Brain pericyte (primary cell): ENCODE results near the gene EMILIN1.
"Not testable (repeated sequence)": the region's sequence is repeated elsewhere in the genome, so short reads cannot be mapped to it uniquely, and the experiment has no call there.

Source experiments
- DNase-seq: peaks from one replicate; pipeline ENCODE4 v3.0.0-alpha.2; 2012; ENCODE audit warnings: low read depth, low spot score

EMILIN1 gene

DNA sequence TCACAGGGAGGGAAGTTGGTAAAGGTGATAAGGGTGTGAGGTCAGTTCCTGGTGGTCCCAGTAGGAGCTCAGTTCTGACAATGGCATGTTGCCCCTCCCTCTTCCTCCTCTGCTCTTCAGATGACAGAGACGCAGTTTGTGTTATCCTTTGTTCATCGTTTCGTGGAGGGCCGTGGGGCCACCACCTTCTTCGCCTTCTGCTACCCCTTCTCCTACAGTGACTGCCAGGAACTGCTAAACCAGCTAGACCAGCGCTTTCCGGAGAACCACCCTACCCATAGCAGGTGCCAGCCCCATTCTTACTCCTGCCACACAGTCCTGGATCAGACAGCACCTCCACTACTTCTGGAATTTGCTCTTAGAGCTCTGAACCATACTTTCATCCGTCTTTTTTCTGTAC, 24.6 kb upstream of the EMILIN1 start:
- no peak for DNase-seq

DNA sequence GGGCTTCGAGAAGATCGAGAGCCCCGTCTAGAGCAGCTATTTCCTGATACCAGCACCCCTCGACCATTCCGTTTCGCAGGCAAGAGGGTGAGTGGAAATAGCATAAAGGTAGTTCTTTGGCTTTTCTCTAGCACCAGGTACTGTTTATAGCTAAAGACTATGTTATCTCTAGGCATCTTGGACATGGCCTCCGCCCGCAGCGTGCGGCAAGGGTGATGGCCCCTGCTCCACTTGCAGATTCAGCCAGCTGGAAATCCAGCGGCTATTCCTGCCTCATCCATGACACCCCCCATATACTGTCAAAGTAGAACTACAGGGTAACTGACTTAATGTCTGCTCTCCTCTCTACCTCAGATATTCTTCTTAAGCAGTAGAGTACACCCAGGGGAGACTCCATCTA, 23.7 kb upstream of the EMILIN1 start:
- DNase-seq = no peak

DNA sequence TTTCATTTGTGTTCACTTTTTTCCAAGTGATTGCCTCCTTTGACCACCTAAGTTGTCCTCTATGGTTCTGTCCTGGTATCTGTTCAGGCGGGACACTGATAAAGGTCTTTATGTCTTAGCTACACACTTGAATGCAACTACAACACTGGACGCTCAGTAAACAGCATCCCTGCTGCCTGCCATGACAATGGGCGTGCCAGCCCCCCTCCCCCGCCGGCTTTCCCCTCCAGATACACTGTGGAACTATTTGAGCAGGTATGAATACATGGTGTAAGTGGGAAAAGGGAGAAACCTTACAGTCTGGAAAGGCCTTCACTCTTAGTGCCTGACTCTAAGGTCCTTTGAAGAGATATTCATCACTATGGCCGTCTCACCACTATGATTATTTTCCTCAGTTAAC, 21.2 kb upstream of the EMILIN1 start:
- no peak for DNase-seq

DNA sequence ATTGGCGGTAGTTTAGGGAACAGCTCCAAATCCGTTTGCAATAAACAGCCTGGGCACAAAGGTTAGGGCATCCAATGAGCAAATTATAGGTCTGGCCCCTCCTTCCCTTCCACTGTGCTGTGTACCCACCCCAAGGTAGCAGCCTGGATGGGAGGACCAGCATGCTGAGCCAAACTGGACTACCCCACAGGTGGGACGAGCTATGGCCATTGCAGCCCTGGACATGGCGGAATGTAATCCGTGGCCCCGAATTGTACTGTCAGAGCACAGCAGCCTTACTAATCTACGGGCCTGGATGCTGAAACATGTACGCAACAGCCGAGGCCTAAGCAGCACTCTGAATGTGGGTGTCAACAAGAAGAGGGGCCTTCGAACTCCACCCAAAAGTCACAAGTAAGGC, 20.2 kb upstream of the EMILIN1 start:
- DNase-seq = no peak

DNA sequence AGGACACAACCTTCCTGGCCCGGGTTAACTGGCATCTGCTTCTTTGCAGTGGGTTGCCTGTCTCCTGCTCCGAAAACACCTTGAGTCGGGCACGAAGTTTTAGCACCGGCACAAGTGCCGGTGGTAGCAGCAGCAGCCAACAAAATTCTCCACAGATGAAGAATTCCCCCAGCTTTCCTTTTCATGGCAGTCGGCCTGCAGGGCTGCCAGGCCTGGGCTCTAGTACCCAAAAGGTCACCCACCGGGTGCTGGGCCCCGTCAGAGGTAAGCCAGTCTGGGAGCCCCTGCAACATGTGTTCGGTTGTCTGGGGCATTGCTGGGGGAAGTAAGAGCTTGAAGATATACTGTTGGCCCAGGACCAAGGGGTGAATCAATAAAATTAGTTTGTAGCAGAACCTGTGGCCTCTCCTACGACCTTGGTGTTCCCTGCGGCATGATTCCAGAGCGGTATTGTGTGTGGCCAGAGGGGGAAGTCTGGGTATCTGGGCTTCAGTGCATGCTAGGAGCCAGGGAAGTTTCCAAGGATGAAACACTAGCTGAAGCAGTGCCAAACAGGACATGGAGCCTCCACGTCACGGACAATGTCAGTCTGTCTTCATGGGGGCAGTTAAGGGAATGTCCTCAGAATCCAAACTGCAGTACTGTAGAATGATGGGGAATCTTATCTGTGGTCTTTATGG, 19.1 kb upstream of the EMILIN1 start:
- no peak for DNase-seq

DNA sequence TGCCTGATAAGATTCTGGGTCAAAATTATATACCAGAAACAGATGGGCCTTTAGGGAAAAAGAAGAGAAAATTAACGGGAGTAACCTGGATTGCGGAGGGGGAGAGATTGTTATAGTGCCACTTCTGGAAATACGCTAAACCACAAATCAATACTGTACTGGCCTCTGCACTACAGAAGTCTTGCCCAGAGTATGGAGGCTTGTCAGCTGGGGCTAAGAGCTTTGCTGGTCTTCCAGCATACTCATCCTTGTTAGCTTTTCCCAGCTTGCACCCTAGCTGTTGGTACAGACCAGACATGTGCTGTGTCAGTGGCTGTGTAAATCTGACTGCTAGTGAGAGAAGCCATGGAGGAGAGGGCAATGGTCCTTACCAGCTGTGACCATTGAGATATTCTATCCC, 18.1 kb upstream of the EMILIN1 start:
- no peak for DNase-seq

DNA sequence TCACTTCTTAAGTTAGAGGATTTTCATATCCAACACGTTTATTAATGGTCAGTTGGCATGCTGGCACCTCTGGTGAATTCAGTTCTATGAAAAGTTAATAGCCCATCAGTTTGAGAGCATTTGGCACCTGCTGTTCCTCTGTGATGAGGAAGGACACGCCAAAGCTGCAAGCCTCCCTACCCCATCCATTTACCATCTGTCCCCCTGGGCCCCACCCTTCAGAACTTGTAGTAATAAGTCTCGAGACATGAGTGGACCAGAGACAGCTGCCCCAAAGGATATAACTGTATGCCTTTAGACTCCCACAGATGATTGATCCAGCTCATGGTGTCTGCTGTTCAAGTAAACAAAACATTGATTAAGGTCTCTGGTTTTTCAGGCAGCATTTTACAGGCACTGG, 13.3 kb upstream of the EMILIN1 start:
- no peak for DNase-seq

DNA sequence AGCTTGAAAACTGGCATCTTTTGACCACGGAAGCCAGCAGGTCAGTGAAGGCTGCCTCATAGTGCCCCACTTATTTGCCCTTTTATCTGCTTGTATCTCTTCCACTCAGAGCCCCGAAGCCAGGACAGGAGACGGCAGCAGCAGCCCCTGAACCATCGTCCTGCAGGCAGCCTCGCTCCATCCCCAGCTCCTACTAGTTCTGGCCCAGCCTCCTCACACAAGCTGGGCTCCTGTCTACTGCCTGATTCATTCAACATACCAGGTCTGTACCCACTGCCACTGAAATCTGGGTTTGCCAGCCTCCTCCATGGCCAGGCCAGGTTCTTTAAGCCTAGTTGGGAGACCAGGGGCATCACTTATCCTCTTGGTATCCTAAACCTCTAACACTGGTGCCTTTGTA, 11.0 kb upstream of the EMILIN1 start:
- DNase-seq = no peak

DNA sequence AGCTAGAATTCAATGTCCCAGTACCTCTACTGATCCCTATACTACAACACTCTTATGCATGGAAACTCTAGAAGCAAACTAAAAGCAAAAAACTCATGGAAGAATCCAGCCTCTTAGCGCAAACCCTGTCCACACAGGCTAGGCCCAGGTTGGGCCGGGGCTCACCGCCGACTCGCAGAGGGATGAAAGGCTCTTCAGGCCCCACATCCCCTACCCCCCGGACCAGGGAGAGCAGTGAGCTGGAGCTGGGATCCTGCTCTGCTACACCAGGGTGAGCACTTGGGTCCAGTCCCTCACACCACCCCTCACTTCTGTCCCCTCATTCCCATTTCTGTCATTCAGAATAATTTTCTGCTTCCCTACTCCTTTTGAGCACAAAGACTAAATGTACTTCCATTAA, 9.0 kb upstream of the EMILIN1 start:
- DNase-seq = no peak

DNA sequence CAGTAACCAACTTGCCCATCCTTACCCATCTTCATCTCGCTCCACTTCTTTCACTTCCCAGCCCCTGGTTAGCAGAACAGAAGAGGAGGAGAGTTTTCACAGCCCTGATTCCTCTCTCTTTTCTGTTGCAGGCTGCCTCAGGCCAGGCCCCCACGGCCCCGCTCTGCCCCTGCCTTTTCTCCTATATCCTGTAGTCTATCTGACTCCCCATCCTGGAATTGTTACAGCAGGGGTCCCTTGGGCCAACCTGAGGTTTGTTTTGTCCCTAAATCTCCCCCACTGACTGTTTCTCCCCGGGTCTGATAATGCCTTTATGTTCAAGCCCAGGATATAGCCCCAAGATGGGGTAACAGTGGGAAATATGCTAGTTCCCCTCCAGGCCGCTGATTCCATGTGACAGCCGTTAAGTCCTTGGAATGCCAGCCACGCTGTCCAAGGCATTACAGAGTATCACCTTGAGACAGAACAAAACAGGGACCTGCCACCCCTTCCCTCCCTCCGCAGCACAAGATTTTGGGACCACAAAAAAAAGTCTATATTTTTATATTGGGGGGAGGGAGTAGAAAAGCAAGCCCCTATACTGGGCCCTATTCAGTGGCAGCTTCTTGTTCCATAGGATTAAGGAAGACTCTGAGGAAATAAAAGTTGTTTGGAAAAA, 8.3 kb upstream of the EMILIN1 start:
- DNase-seq = no peak

DNA sequence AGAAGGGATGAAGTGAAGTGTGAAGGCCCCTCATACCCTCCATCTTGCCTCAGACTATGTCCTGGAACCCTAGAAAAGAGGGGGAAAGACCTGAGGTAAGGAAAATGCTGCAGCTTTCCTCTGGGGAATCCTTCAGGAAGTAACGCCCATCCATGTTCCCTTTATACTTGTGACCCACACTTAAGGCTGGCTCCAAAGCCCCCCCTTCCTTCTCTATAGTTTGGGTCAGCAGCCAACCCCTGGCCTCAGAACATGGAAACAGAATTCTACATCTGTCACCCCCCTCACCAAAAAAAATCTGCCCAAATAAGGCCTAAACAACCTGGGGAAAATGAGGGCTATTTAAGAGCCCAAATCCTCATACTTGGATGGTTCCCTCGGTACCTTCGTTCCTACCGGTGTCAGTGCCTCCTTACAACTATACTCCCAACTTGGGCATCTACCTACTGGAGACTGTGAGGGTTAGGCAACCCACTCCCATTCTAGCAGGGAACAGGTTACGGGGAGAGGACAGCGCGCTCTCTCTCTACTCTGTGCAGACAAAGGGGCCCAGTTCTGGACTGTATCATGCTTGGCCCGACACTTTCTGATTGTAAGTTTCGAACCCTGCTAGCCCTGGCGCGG, 7.7 kb upstream of the EMILIN1 start:
- DNase-seq = no peak

DNA sequence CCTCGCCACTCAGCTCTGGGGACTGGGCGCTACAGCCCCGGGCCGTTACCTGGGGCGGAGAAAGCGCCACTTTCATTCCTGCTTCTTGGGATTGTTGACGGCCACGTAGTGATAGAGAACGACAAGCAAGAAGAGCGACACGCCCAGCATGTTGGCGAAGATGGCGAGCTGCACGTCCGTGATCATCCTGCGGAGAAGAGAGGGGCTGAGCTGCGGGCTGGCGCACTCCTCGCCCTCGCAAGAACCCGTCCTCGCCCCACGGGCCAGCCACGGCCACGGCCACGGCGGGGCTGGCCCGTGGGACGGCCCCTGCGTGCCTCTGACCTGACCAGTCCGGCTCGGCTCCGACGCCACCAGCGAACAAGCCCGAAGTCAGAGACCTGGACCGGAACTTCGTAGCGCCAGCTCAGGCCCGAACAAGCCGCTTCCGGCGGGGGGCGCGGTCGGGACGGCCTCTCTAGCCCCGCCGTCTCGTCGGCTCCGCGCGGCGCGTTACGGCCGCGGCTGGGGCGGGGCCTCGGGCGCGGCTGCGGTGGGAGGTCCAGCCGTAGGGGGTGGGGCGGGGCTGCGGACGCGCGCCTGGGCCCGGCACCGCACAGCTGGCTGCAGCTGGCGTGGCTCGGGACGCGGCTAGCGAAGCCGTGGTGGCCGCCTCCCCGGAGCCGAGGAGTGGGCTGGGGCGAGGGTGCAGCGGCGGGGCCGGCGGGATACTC, 7.0 kb upstream of the EMILIN1 start, which contains the start of gene OST4:
Gene OST4, minus strand, starts transcription at position 378 of the 713 bp plus-strand sequence.
- no peak for DNase-seq

DNA sequence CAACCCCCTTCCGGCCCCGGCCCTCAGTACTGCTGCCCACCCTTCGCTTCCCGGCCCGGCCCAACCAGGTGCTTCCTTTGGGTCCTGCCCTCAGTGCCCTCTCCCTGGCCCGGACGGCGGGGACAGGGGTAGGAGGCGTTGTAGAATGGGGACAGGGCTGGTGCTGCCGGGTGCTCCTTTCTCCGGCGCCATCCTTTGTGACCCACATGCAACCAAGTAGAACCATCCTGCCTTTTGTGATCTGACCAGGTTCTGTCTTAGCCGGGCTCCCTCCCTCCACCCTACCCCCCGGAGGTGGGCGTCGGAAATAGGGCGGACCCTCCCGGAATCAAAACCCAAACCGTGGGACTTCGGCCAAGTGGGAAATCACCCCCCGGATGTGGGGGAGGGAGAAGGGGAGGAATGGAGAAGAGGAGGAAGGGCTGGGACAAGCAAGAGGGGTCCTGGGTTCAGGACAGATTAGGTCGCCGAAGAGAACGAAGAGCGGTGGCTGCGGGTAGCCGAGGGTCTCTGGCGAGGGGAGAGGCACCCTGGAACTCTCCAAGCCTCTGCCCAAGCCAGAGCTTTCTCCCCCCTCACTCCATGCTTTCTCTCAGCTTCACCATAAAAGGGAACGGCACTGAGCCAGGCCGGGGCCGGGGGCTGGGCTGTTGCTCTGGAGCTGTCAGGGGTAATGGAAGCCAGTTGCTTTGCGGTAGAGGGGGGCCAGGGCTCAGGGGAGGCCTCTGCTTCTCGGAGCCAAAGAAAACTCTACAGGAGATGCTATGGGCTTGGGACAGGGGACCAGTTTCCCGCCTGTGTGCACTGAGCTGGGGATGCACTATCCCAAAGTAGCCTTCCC, 6.2 kb upstream of the EMILIN1 start:
- no peak for DNase-seq

DNA sequence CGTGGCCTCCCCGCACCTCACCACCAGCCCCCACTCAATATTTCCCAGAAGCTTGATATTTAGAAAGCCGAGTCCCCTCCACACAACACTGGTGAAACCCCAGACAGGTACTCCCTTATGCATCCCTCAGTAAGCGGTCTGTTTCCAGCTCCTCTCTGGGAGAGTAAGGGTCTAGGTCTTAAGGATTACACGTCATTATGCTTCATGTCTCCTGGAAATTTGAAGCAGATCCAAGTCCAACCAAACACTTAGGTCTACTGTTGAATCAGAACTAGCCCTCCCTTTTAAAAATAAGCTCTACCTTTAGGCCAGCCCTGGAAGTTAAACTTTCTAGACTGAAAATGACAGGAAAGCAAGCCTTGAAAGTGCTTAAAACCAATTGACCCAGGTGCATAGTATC, 5.5 kb upstream of the EMILIN1 start:
- DNase-seq = no peak

DNA sequence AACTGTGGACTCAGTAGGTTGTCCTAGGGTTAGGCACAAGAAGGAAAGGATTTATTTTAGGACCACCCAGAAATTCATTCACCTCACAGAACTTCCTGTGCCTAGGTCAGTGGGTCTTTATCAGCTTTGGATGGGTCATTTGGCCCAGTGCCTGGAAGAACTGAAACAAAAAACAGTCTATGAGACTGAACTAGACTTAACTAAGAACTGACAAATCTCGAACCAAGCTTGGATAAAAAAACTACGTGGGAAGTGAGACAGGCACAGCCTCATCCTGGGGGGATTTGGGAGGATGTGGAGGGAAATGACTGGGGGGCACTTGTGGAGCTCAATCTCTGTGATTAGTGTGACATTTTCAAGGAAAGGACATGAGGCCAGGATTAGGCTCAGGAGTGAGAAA, 4.6 kb upstream of the EMILIN1 start:
- DNase-seq = no peak

DNA sequence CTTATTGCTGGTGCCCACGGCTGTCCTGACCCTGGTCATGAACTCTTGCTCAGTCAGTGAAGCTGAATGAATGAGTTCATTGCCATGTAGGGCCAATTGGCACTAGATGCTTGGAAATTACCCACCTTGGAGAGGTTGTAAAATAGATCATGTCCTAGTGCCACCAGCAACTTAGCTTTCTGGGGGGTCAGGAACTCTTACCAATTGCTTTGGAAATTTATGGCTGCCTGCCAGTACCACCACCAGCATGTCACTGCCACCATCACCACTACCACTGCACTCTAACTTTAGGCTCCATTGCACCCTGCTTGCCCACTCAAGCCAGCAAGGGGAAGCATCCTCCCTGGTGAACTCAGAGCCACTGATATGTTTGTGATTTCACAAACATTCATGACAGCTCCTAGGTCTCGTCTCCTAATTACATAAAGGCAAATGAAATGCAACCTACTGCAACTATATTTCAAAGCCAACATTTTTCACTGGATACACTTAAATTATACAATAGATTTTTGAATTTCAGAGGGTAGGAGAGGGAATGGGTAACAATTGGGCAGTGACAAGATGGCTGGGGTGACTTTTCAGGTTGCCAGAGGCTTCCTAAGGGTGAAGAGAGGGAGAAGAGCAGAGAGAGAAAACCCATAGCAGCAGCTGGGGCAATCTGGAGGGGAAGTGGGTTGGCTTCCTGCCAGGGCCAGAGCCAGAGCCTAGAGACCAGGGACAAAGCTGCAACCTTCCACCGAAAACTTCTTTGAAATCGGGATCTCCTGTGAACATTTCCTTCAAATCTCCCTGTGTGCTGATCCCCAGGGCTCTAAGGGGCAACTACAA, 3.5 kb upstream of the EMILIN1 start:
- DNase-seq = no peak

DNA sequence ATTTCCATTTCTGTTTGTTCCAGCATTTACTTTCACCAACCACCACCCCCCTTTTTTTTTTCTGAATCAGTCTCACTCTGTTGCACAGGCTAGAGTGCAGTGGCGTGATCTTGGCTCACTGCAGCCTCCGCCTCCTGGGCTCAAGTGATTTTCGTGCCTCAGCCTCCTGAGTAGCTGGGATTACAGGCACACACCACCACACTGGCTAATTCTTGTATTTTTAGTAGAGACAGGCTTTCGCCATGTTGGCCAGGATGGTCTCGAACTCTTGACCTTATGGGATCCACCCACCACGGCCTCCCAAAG, 2.9 kb upstream of the EMILIN1 start:
- DNase-seq = not testable (repeated sequence)

DNA sequence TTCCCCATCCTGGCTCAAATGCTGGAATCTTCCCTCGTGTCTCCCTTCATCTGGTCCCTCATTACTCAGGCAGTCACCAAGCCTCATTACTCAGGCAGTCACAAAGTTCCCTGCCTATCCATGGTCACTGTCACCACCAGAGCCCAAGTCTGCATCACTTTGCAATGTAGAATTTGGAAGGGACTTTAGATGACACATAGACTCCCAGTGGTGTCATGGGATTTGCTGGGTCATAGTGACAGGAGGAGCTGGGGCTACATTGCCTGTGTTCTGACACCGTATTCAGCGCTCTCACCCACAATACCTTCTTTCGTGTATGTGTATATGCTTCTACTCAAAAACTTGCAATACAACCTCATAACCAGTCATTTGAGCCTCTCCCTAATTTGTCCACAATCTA, 2.1 kb upstream of the EMILIN1 start:
- DNase-seq = no peak

DNA sequence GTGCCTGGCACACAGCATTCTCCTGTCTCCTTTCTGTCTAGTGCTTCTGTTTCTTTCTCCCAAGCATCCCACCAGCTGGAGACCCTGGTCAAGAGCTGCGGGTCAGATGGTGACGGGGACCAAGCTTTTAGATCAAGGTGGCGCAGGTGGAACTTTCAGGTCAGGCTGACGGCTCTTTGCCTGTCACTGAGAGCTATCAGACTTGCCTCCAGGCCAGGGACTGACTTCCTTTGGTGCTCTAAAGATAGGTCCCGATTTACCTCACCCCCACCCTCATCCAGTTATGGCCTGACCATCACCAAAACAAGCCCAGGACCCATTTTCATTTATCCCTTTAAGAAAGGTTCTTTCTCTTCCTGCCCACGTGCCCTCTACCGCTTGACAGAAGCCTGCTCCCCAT, 1.2 kb upstream of the EMILIN1 start:
- DNase-seq = no peak

DNA sequence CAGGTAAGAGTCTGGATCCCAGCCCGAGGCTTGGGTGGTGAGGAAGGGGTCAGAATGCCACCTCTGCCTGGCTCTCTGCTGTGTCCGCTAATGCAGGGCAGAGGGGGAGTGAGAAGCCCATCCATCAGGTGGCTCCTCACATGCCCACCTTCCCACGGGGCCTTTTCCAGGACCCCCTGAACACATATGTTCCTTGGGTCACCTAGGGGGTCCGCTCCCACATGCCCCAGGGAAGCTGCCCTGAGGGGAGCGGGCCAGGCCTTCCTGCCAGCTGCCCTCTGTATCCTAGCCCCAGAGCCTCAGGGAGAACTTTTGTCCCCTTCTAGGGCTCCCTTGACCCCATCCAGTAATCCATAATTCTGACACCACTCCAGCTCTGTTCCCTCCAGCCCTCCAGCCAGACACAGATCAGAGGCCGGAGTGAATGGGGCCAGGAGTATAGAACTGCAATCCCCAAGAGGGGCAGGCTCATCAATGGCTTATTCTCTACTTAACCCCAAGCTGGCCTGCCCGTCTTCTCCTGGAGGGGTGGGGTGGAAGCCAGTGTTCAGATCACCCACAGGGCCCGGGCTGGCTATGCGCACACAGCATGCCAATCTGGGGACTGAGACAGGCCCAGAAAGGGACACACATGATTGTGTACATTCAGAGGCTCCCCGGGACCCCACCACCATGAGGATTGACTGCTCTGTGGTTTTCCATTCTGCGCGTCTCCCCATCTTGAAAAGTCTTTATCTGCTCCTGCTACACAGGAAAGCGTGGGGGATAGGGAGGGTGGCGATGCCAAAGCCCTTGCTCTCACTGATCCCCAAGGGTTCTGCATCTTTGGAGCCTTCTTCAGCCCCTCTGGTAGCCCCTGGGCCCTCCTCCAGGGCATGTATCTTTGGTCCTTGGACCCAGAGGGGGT, 1.1 kb downstream of the EMILIN1 start:
- no peak for DNase-seq
